Activated CD8-positive, alpha-beta memory T cell treated with anti-CD3 and anti-CD28 coated beads for 36 hours (primary cell): Measurements from ENCODE around the gene TENM3. TPM values are rescaled to one million over a fixed set of nuclear protein-coding genes. Genes with fewer than 3 reads are reported as not detected.

ENCODE experiments used
- CTCF ChIA-PET: fragments of 350-600 bp; sonication (Branson Sonifier 250); formaldehyde crosslinking; loops from one replicate; lab custom pipeline; 2021; ENCODE audit warnings: antibody characterized with exemption; lab: Charles Lee
- POLR2A ChIA-PET: fragments of 350-600 bp; sonication (Branson Sonifier 250); formaldehyde crosslinking; loops from one replicate; lab custom pipeline; 2021; ENCODE audit warnings: antibody characterized with exemption; lab: Charles Lee
- total RNA-seq, 2 experiments: library from RNA; stranded (reverse); gene quantifications; one replicate each; pipeline ENCODE4 v1.2.3, GENCODE V29; 2021

TENM3 gene
- total RNA-seq, 2 experiments from 2014 or later: not detected

GRCh38 chr4:182683661-182684060 lies 440.5 kb downstream of the TENM3 start:
- CTCF ChIA-PET: no interaction called here
- POLR2A ChIA-PET: no interaction called here

- POLR2A ChIA-PET: no interaction called here
- CTCF ChIA-PET: interaction anchor here (0.6 kb wide), 1 partner anchor 94 kb away, joined by 7 read pairs; no protein-coding TSS in a partner anchor
Measured at GRCh38 chr4:182684796-182685195, 441.6 kb downstream of the TENM3 start.

DNA sequence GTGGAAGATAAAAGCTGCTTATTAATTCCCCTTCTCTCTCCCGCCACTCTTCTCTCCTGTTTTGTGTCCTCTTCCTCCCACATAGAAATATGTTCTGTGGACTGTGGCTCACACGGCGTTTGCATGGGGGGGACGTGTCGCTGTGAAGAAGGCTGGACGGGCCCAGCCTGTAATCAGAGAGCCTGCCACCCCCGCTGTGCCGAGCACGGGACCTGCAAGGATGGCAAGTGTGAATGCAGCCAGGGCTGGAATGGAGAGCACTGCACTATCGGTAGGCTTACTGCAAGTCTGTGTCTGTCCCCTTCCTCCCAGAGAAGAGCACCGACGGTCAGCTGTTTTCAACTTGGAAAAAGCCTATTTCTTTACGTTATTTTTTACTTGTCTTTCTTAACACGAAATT lies 444.9 kb downstream of the TENM3 start:
- ChIA-PET POLR2A (no interaction called here), CTCF (no interaction called here)

GRCh38 chr4:182694551-182694950 lies 451.3 kb downstream of the TENM3 start:
- CTCF ChIA-PET: no interaction called here
- POLR2A ChIA-PET: no interaction called here

DNA sequence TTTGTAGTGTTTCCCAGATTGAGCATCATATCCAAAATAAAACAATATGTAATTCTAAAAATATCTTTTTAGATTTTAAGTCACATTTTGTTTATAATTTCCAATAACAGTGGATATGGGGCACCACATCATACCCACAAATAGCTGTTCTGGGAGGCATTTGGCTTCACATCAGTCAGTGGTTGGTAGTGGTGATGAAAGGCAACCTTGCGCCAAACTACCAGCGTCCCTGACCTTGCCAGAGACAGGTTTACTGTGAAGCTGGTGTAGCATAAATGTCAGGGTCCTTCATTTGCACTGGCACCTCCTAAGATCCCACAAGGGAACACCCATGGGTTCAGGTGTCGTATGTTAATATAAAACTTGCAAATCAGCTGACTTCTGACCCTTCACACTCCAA lies 451.8 kb downstream of the TENM3 start:
- POLR2A ChIA-PET: no interaction called here
- CTCF ChIA-PET: no interaction called here

GRCh38 chr4:182695842-182696241 lies 452.6 kb downstream of the TENM3 start:
- ChIA-PET POLR2A (no interaction called here), CTCF (no interaction called here)

GRCh38 chr4:182697094-182697493 lies 453.9 kb downstream of the TENM3 start:
- POLR2A ChIA-PET: no interaction called here
- CTCF ChIA-PET: no interaction called here

- ChIA-PET CTCF (no interaction called here), POLR2A (no interaction called here)
Measured at GRCh38 chr4:182698212-182698611, 455.0 kb downstream of the TENM3 start.

- CTCF ChIA-PET: interaction anchor here (0.5 kb wide), 1 partner anchor 193 kb away, joined by 3 read pairs; no protein-coding TSS in a partner anchor
- POLR2A ChIA-PET: no interaction called here
Measured at GRCh38 chr4:182699201-182699600, 456.0 kb downstream of the TENM3 start.

DNA sequence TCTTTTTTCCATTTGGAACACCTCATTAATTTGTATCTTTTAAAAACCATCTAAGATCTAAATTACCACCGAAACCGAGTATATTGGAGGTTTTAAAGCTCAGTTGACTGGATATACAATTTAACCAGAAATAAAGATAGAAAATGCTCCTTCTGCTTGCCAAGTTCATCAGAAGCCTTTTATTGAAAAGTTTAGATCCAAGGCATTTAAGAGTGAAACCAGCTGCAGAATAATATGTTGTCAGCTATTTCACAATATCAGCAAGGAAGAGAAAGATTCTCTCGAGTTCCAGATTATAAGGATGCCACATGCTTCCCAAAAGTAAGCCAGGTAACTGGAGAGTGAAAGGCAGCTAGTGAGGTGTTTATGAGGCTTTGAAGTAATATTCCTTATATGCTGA lies 456.6 kb downstream of the TENM3 start:
- ChIA-PET POLR2A (no interaction called here), CTCF (interaction anchor here (0.5 kb wide), 1 partner anchor 192 kb away, joined by 3 read pairs; no protein-coding TSS in a partner anchor)

DNA sequence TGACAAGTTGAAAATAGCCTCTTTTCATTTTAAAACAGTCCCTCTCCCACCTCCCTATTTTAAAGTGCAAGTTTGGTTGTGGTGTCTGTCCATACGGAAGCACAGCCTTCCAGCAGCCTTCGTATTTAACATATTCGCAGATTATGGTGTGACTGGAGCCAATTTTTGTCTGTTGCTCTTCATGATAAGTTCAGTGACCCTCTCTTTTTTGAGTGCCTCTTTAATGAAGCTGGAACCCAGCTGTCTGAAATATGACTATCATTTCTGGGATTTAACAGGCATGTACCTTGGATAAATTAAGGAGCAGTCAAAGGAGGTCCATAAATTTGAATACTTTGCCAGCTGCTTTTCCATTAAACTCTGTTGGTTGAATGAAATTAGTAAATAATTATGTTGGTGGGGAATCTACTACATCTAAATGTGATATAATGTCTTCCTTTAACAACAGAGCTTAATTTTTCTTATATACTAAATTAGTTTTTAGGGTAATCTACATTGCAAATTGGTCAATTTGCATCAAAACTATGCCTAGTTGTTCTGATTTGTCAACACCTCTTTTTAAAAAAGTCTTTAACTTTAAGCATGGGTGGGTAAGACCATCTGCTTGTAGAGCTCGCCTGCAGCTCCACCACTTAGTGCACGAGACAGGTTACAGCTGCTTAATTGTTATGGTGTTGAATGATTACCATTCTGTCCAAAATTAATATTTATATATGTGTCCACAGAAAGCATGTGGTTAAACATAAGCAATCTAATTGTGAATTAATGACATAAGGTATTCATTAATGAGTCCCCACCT lies 457.4 kb downstream of the TENM3 start:
- CTCF ChIA-PET: no interaction called here
- POLR2A ChIA-PET: no interaction called here

DNA sequence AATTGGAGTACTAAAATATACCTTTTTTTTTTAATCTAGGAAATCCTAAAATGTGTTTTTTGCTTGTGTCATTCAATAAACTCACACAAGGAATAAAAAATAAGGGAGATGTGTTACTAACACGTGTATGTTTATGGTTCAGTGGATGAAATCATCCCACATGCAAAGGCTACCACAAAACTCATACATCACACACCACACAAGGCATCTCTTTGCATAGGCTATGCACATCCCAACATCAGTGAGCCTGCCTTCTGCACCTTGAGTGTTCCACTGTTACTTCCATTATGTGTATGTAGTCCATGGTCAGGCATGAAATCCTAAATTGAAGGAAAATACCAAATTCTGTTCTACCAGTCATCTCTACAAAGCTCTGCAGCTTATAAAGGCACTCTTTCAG lies 460.9 kb downstream of the TENM3 start:
- POLR2A ChIA-PET: no interaction called here
- CTCF ChIA-PET: no interaction called here

GRCh38 chr4:182704948-182705347 lies 461.7 kb downstream of the TENM3 start:
- CTCF ChIA-PET: no interaction called here
- POLR2A ChIA-PET: no interaction called here

DNA sequence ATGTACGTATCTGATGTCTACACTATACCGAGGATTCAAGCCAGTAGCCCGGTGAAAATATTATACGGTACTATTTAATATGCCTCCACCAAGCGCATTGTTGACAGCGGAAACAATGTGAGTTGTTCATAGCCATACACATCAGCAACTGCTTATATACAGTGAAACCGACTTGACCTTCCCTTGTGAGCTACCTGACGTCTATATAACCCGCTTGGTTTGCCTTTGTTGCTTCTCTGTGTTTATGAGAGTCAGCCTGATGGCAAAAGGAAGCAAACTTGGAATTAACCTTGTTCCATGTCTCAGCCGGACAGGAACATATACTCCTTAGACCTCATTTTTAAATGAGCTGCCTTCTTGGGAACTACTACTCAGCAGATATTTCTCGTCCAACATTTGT lies 462.2 kb downstream of the TENM3 start:
- CTCF ChIA-PET: no interaction called here
- POLR2A ChIA-PET: no interaction called here

DNA sequence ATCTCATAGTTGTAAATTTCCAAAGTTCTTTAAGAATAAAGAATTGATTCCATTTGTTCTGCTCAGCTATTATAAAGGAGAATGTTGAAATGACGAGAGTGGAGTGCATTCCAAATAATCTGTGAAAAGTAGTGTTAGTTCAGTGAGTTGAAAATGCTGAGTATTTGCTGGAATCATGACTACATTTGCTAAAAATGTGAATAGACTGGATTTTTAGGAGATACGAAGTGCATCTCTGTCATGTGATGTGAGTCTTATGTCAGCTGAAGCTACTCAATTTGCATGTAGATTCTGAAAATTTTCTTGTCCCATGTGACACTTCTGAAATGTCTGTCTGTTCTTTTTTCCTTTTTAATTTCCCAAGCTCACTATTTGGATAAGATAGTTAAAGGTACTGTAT lies 468.0 kb downstream of the TENM3 start:
- ChIA-PET POLR2A (no interaction called here), CTCF (no interaction called here)

DNA sequence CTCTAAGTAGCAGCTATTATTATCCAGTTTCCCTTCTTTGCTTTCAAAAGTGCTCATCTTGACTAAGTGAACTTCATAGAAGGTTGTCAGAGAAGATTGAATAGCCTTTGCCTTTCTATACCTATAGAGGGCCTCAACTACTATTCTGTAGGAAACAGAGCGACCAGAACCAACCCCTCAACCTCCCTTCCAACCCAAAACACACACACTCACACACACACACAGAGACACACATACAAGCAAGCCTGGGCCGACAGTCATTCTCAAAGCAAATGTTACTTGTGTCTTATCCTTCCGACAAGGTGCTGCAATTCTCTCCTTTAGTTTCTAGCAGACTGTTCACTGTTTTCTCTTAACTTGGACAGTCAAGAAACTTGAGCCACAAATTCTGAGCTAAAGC lies 472.3 kb downstream of the TENM3 start:
- CTCF ChIA-PET: no interaction called here
- POLR2A ChIA-PET: no interaction called here

- CTCF ChIA-PET: no interaction called here
- POLR2A ChIA-PET: no interaction called here
Measured at GRCh38 chr4:182716192-182716591, 473.0 kb downstream of the TENM3 start.

- ChIA-PET CTCF (no interaction called here), POLR2A (no interaction called here)
Measured at GRCh38 chr4:182717788-182718583, 474.8 kb downstream of the TENM3 start.

- POLR2A ChIA-PET: no interaction called here
- CTCF ChIA-PET: no interaction called here
Measured at GRCh38 chr4:182724414-182724813, 481.2 kb downstream of the TENM3 start.

- POLR2A ChIA-PET: no interaction called here
- CTCF ChIA-PET: no interaction called here
Measured at GRCh38 chr4:182729516-182729915, 486.3 kb downstream of the TENM3 start.

GRCh38 chr4:182730791-182731190 lies 487.6 kb downstream of the TENM3 start:
- ChIA-PET POLR2A (no interaction called here), CTCF (no interaction called here)
